Skin epidermis (tissue), 12 donors: ENCODE data around the gene RNASEH2A.
A peak's percentile ranks its signal among the peaks of the same experiment; 100 is the strongest.

Experiments
- H3K27ac ChIP-seq, 21 experiments: fragments of 200-600 bp; sonication (generic) in 11 of 21; one replicate each; pipeline ENCODE4 v1.5.0; 2020; ENCODE audit warnings: mild to moderate bottlenecking in 3 of 21, inconsistent platforms in 2 of 21, moderate library complexity in 2 of 21
- H3K4me3 ChIP-seq, 7 experiments: fragments of 200-600 bp; sonication (generic) in 2 of 7; one replicate each; pipeline ENCODE4 v1.5.0; 2020; ENCODE audit warnings: inconsistent platforms in 2 of 7, mild to moderate bottlenecking in 2 of 7, moderate library complexity in 1 of 7

Gene RNASEH2A

DNA sequence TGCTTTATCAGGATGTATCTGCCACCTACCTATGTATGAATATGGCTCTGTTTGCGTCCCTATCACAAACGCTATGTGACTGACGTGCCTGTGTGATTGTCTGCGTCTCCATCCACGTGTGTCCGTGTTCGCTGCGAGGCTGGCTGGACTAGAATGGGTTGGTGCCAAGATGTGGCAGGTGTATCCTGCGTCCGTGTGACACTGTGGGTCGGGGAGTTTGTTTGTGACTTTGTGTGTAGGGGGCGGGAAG lies 24.3 kb upstream of the RNASEH2A start:
- peak overlapping the region; percentile 29 to 48 (median 39) for H3K4me3 ChIP-seq
- H3K27ac ChIP-seq = peak overlapping the region; percentile 79 to 100 (median 98)

DNA sequence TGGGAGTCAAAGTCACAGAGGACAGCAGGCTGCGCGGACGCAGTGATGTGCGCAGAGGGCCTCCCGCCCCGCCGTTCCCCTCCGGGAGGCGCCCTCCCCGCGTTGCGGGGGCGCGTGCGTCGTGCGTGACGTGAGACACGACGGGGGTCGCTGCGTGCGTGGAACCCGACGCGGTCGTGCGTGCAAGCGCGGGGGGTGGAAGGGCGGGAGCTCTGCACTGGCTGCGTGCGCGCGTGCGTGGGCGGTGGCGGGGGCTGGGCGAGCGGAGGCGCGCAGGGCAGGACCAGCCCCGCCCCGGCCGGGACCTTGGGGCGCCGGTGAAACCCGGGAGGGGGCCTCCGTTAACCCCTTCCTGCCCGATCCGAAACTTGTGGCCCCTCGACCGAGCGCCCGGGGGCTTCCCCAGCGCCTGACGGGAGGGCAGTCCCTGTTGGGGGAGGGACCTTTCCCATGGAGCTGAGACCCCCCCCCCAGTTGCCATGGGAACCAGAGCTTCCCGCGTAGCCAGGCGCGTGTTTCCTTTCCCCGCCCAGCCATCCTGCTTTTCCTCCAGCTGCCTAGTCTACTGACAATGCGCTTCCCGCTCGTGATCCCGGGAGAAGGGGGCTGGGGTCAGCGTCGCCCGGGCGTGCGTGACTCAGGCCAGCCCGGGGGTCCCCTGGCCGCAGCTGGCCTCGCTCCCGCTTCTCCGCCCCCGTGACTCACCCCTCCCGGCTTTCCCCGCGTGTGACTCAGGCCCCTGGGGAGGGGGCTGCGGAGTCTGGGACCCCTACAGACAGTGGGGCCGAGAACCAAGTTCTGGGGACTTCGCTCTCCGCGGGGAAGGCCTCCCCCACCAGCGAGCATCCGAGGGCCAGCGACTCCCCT lies 23.7 kb upstream of the RNASEH2A start:
- Histone ChIP-seq H3K27ac (peak overlapping the region; percentile 79 to 100 (median 98)), H3K4me3 (peak overlapping the region; percentile 29 to 48 (median 39))

DNA sequence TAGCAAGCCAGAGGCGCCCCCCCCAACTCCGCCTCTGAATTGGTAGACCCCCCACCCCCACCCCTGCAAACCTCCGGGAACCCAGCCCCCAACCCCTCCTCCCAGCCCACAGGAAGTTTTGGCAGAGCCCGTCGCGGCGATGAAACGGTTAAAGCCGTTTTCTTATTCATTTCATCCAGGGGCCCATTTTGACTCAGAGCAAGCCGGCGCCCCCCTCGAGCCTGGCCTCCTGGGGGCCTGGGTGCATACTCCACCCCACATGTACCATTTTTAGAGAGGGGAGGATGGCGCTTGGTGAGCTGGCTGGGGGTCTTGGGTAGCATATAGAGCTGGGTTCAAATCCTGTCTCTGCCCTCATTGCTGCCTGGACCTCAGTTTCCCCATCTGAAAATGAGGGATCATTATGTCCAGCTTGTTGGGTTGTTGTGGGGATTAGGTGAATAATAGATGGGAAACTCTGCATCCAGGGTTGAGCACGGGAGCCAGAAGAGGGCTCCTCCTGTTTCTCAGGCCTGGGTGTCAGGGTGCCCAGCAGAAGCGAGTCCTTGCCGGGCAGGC lies 23.0 kb upstream of the RNASEH2A start:
- Histone ChIP-seq H3K27ac (peak overlapping the region; percentile 79 to 100 (median 98)), H3K4me3 (peak overlapping the region; percentile 29 to 48 (median 39))

DNA sequence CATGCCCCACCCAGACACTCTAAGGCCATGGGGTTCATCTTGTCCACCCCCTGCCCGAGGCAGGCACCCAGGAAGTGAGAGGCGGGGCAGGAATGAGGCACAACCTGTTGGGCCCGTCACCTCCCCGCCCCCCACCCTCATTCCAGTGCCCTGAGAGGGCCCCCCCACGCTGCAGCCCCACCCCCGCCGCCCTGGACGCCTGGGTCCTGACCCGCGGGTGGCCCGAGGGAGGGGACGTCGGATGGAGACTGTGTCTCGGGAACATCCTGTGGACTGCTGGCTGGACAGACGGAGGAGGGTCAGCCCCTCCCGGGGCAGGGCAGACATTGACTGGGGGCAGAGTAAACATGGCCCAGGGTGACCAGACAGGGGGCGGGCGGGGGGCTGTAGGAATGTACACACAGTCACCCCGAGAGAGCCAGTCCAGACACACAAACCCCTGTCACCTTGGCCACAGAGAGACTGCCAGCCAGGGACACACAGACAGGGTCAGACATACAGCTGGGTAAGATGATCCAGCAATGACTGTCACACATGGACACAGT lies 22.5 kb upstream of the RNASEH2A start:
- H3K27ac ChIP-seq = peak overlapping the region; percentile 79 to 100 (median 98)
- peak overlapping the region in 3 of 7 experiments; percentile 39 to 40 (median 39) for H3K4me3 ChIP-seq

DNA sequence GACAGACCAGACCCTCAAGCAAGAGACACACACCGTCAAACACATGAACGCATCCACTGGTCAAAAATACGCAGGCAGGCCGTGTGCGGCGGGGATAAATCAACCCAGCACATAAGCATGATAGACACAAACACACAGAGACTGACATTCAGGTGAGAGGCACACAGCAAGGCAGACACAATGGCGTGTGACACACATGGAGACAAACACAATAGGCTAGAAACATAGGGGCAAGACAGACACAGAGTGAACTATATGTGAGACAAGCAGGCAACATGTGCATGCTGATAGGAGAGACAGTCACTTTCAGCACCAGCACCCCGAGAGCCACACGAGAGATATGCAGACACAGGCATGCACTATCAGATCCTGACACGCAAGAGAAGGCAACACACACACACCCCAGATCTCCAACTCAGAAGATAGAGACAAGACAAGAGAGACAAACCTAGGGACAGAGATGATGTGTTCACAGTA lies 22.0 kb upstream of the RNASEH2A start:
- peak overlapping the region in 3 of 7 experiments; percentile 0 to 39 (median 1) for H3K4me3 ChIP-seq
- H3K27ac ChIP-seq = peak overlapping the region; percentile 79 to 100 (median 98)

DNA sequence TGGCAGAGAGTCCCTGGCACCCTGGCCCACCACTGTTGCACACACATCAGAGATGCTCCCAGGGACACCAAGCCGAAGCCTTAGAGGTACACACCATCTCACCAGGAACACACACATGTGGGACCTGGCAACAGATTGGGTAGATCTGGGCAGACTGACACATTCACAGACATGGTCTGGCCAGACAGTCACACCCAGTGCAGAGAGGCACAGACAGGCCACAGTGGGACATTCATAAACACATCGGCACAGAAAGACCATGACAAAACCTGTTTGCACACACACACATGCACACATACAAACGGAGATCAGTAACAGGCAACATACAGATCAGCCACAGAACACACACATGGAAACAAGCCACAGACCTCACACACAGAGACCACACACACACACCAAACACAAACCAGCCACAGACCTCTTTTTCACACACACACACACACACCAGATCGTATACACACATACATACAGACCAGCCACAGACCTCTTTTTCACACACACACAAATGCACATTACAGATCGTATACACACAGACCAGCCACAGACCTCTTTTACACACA lies 21.4 kb upstream of the RNASEH2A start:
- Histone ChIP-seq H3K4me3 (peak overlapping the region in 1 of 7 experiments; percentile 0), H3K27ac (peak overlapping the region in 20 of 21 experiments; percentile 95 to 100 (median 98))

DNA sequence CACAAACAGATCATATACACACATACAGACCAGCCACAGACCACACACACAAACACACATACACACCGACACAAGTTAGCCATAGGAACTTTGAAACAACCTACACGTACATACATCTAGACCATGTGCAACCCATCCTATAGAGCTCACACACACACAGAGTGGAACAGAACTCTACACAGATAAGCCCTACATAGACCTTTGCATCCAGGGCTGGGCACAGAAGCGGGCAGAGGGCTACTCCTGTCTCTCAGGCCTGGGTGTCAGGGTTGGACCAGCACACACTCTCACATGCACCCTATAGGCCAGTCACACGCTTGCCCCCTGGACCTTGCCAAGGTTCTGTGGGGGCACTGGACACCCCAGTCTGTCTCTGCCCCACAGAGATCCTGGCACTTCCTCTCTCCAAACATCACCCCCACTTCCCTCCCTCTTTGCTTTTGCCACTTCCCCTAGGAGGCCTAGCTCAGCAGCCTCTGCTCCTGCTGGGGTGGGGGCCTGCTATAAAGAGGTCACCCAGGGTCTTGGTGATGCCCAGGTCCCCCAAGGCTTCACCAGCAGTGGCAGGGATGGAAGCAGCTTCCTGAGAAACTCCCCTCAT lies 20.9 kb upstream of the RNASEH2A start:
- H3K4me3 ChIP-seq = peak overlapping the region in 1 of 7 experiments; percentile 1
- H3K27ac ChIP-seq = peak overlapping the region; percentile 67 to 100 (median 98)

DNA sequence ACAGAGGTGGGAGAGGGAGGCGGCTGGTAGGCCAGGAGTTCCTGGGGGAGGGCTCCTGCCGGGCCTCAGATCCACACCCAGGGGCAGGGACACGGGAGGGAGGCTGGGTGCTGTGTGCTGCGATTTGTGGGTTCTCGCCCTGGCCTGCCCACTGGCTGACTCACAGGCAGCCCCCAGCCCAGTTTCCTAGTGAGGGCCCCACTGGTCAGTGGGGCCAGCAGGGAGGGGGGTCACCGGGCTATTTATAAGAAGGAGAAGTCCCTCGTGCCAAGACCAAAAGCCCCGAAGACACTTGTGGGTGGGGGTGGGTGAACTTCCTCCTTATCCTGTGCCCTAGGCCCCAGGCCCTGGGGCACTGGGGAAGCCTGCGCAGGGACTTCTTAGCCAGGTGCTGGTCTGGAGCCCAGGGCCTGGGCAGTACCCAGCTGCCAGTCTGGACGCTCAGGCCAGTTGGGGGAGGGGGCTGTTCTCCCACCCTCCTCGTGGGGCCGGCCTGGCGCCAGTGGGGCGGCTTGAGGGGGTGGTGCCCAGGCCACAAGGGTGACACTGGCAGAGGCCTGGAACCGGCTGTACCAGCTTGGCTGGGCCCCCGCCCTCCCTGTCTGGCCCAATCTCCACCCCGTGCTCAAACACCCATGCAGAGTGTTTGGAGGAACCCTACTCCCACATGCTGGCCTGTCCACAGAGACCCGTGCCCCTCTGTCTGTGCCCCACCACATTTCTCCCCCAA lies 20.1 kb upstream of the RNASEH2A start:
- peak overlapping the region; percentile 67 to 100 (median 98) for H3K27ac ChIP-seq
- peak overlapping the region in 1 of 7 experiments; percentile 1 for H3K4me3 ChIP-seq

DNA sequence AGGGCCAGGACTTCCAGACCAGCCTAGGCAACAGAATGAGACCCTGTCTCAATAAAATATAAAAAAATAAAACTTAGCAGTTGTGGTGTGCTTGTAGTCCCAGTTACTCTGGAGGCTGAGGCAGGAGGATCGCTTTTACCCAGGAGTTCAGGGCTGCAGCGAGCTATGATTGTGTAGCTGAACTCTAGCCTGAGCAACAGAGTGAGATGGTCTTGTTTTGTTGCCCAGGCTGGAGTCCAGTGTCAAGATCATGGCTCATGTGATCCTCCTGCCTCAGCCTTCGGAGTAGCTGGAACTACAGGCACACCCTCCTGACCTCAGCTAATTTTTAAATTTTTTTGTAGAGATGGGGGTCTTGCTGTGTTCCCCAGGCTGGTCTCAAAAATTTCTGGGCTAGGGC lies 19.4 kb upstream of the RNASEH2A start:
- H3K27ac ChIP-seq = peak overlapping the region; percentile 67 to 100 (median 98)
- no peak overlapping the region for H3K4me3 ChIP-seq

DNA sequence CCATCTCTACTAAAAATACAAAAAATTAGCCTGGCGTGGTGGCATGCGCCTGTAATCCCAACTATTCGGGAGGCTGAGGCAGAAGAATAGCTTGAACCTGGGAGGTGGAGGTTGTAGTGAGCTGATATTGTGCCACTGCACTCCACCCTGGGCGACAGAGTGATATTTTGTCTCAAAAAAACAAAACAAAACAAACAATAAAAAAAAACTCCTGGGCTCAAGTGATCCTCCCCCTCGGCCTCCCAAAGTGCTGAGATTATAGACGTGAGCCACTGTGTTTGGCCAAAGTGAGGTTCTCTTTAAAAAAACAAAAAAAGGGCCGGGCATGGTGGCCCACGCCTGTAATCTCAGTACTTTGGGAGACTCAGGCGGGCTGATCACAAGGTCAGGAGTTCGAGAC lies 18.9 kb upstream of the RNASEH2A start:
- Histone ChIP-seq H3K27ac (peak overlapping the region in 20 of 21 experiments; percentile 95 to 100 (median 98)), H3K4me3 (no peak overlapping the region)

DNA sequence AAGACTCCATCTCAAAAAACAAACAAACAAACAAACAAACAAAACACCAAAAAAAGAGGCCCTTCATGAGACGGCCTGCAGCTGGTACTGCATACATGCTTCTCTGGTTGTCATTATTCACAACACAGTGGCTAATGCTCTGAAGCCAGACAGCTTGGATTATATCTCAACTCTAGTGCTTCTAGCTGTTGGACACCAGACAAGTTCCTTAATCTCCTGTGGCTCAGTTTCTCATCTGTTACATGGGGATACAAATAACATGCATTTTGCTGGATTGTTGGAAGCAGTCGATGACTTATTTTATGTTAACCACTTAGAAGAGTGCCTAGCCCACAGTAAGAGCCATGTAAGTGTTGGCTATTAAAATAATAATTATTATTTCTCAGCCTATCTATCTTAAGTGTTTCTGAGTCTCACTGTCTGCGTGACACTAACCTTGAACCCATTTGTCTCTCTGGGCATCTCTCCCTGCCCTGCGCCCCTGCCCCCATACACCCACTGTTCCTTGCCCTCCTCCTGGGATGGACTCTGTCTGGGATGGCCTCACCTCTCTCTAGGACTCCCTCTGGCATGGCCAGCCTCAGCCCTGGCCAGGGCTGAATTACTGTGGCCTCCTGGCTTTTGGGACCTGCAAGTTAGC lies 18.2 kb upstream of the RNASEH2A start:
- H3K27ac ChIP-seq = peak overlapping the region; percentile 89 to 100 (median 98)

DNA sequence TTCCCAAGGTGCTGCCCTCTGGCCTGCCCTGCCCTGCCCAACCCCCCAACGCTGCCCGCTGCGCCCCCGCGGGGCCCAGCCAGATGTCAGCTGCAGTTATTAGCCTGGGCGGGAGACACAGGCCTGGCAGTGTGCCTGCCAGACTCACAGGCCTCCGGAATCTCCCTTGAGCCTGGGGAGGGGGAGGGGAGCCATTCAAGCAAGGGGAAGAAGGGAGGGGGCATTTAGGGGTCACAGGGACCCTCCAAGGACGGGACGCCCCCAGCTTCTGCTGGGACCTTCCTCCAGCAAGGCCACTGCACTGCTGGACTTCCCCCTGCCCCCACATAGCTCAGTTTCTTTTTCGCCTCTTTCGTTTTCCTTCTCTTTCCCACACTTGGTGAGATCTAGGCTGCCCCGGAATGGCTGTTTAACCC lies 17.7 kb upstream of the RNASEH2A start:
- H3K4me3 ChIP-seq = peak overlapping the region; percentile 57 to 98 (median 86)

More for the DNA sequence above, 18.2 kb upstream of the RNASEH2A start:
- H3K4me3 ChIP-seq = peak overlapping the region in 6 of 7 experiments; percentile 57 to 97 (median 85)

DNA sequence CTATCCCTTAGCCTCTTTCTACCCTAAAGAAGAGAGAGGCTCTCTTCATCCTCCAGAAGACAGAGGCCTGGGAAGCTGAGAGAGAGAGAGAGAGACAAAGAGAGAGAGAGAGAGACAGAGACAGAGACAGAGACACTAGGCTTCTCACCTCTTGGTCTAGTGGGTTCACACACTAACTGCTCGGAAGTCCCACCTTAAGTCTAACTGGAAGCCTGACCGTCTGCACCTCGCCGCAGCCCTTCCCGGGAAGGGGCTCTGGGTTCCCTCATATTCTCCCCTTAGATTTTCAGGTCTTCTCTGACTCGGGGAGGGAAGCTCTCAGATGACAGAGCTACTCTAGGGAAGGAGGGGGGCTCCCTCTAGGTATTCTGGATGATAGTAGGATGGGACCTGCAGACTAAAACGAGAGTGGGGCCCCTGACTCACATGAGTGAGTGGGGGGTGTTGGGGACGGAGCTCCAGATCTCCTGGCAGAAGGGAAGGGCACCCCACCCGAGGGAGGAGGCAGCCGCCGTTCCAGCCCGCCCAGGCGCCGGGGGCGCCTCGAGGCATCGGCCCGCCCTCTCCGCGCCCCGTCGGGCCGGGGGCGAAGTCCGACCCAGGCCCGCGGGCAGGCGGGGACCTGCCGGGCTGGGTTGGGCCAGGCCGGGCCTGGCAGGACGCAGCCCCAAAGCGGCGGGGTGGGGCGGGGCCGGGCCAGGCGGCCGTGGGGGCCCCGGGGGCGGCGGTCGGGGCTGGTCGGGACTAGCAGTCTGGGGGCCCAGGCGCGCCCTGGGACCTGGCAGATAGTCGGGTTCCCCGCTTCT lies 17.1 kb upstream of the RNASEH2A start:
- Histone ChIP-seq H3K27ac (peak overlapping the region; percentile 89 to 100 (median 98)), H3K4me3 (peak overlapping the region; percentile 57 to 98 (median 86))

More for the DNA sequence above, 17.7 kb upstream of the RNASEH2A start:
- H3K27ac ChIP-seq = peak overlapping the region; percentile 89 to 100 (median 98)

DNA sequence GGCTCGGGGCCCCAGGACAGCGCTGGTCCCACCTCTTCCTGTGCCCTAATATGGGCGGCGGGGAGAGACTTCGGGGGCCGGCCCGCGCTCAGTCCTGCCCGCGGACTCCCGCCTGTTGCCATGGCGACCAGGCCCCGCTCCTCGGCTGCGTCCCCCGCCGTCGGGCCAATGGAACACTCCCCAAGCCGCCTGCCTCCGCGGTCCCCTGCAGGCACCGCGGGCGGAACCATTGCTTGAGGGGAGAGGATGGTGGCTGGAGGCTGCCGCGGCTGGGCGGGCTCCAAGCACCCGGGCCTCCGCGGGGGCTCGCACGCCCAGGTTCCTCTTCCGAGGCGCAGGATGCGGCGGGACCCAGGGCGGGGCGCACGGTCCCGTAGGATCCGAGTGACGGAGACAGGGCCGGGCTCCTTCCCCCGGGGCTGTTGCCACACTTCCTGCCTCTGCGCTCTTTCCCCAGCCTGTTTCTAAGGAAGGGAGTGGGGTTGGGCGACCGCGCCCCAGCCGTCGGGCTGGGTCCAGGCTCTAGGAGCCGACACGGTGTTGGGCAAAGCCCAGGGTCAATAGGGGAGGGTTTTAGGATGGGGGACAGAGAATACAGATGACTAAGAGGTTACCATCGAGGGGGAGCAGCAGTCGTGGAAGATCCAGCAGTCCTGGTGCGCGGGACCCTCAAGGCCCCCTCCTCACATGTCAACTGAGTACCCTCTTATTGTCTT lies 16.3 kb upstream of the RNASEH2A start:
- H3K27ac ChIP-seq = peak overlapping the region; percentile 89 to 100 (median 98)

DNA sequence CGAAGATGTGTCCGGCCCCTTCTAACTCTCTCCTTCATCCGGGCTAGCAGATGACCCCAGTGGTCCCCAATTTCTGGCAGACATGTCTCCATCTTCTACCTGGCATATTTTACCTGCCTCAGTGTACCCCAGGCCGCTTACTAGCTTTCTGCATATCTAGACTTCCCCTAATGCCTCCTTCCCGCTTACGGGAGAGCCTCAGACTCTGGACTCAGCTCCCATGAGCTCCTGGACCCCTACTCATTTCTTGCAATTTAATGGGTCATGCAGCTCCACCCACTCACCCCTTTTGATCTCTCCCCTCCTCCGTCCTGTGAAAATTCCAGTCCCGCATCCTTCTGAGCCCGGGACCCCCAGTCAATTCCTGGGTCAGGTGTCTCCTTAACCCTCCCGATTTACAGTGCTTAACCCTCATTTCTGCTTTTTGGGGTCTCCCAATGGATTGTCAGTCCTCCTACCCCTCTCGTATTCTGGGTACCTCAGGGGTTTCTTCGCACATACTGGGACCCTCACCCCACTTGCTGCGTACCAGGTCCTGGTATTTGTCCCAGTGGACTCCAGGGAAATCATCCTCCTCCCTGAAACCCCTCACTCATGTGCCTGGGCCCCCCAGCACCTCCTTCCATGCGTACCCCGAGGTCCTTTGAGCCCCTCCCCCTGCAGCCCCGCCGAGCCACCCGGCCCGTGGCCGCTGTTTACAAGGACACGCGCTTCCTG lies 15.6 kb upstream of the RNASEH2A start:
- Histone ChIP-seq H3K27ac (peak overlapping the region; percentile 89 to 100 (median 98)), H3K4me3 (peak overlapping the region; percentile 57 to 98 (median 86))

More for the DNA sequence above, 16.3 kb upstream of the RNASEH2A start:
- peak overlapping the region; percentile 57 to 98 (median 86) for H3K4me3 ChIP-seq

DNA sequence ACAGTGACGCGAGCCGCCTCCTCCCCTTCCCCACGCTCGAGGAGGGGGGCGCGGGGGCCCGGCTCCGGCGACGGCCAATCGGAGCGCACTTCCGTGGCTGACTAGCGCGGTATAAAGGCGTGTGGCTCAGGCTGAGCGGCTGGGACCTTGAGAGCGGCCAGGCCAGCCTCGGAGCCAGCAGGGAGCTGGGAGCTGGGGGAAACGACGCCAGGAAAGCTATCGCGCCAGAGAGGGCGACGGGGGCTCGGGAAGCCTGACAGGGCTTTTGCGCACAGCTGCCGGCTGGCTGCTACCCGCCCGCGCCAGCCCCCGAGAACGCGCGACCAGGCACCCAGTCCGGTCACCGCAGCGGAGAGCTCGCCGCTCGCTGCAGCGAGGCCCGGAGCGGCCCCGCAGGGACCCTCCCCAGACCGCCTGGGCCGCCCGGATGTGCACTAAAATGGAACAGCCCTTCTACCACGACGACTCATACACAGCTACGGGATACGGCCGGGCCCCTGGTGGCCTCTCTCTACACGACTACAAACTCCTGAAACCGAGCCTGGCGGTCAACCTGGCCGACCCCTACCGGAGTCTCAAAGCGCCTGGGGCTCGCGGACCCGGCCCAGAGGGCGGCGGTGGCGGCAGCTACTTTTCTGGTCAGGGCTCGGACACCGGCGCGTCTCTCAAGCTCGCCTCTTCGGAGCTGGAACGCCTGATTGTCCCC lies 14.9 kb upstream of the RNASEH2A start, which contains the start of gene JUNB:
TSS of gene JUNB (plus strand) at position 142 of the 706 bp plus-strand sequence. CDS start at position 428, 286 bp downstream.
- Histone ChIP-seq H3K27ac (peak within 1 kb of the TSS; percentile 89 to 100 (median 98)), H3K4me3 (peak within 1 kb of the TSS; percentile 57 to 98 (median 86))
